C4-2B (cell line): Measurements from ENCODE around the gene TRAPPC10.

Experiments
- ZFX ChIP-seq: fragments of 450-650 bp; IDR thresholded peaks from 2 replicates; pipeline ENCODE4 v1.6.1; 2017
- TF ChIP-seq, protein P1 (sequence below): fragments of 450-650 bp; conservative IDR thresholded peaks from 2 replicates; pipeline ENCODE4 v1.5.1; 2017; ENCODE audit warnings: mild to moderate bottlenecking

DNA sequence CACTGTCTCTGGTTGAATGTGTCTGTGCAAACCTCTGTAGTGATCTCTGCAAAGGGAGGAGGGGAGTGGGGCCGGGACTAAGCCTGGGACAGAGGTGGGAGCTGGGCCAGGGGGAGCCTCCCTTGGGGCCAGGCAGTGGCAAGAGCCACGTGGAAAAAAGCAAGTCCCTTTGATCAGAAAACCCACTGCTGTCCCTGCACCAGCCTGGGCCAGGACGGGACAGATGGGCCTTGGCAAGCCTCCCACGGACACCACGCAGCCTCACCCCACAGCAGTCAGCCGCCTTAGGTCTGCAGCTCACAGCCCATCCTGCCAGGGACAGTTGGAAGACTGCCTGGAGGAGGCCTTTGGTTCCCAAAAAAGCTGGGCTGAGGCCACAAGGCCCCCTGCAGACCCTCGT lies 11.7 kb upstream of the TRAPPC10 start:
- no peak for TF ChIP-seq ZFX
- TF ChIP-seq, protein P1, sequence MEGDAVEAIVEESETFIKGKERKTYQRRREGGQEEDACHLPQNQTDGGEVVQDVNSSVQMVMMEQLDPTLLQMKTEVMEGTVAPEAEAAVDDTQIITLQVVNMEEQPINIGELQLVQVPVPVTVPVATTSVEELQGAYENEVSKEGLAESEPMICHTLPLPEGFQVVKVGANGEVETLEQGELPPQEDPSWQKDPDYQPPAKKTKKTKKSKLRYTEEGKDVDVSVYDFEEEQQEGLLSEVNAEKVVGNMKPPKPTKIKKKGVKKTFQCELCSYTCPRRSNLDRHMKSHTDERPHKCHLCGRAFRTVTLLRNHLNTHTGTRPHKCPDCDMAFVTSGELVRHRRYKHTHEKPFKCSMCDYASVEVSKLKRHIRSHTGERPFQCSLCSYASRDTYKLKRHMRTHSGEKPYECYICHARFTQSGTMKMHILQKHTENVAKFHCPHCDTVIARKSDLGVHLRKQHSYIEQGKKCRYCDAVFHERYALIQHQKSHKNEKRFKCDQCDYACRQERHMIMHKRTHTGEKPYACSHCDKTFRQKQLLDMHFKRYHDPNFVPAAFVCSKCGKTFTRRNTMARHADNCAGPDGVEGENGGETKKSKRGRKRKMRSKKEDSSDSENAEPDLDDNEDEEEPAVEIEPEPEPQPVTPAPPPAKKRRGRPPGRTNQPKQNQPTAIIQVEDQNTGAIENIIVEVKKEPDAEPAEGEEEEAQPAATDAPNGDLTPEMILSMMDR: no peak
